ENCODE measurements around the gene CLEC3B.

CLEC3B gene

DNA sequence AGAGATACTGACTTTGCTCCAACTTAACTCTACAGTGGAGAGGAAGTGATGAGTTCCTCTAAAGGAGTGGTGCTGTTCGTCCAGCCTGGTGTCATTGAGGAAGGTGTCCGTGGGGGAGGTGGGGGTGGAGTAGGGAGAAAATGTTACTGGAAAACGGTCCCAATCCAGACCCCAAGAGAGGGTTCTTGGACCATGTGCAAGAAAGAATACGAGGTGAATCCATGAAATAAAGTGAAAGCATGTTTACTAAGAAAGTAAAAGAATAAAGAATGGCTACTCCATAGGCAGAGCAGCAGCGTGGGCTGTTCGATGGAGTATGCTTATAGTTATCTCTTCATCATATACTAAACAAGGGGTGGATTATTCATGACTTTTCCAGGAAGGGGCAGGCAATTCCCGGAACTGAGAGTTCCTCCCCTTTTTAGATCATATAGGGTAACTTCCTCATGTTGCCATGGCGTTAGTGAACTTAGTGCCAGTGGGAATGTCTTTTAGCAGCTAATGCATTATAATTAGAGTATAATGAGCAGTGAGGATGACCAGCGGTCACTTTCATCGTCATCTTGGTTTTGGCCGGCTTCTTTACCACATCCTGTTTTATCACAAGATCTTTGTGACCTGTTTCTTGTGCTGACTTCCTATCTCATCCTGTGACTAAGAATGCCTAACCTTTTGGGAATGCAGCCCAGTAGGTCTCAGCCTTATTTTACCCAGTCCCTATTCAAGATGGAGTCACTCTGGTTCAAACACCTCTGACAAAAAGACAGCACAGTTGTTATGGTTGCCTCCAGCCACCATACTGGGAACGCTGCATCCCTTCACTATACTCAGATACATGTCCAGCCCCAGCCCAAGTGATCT is 38.6 kb downstream of the CLEC3B start:
- no peak overlapping the region for H3K4me3 Mint-ChIP-seq
- no peak for TF ChIP-seq CTCF (IDR thresholded peaks at IDR 0.05)
- no peaks in the 10 kb centered on the region for H3K9me3 Mint-ChIP-seq
- no peaks in the 10 kb centered on the region for H3K4me1 Mint-ChIP-seq
- peaks cover 3% of the 10 kb centered on the region for H3K27me3 Mint-ChIP-seq (ENCODE audit: low read depth, poor library complexity)
- no peak for DNase-seq
- no peaks in the 10 kb centered on the region for H3K36me3 Mint-ChIP-seq (ENCODE audit: low read depth)
- no peak overlapping the region for H3K27ac Mint-ChIP-seq

- no peaks in the 10 kb centered on the region for H3K4me1 Mint-ChIP-seq
- H3K27ac Mint-ChIP-seq, result no peak overlapping the region
- no peaks in the 10 kb centered on the region for H3K36me3 Mint-ChIP-seq (ENCODE audit: low read depth)
- TF ChIP-seq CTCF (IDR thresholded peaks at IDR 0.05), result no peak
- no peak overlapping the region for H3K4me3 Mint-ChIP-seq
- peaks cover 3% of the 10 kb centered on the region for H3K27me3 Mint-ChIP-seq (ENCODE audit: low read depth, poor library complexity)
- no peaks in the 10 kb centered on the region for H3K9me3 Mint-ChIP-seq
- DNase-seq, result no peak
Observed at GRCh38 chr3:45065373-45065720, 39.2 kb downstream of the CLEC3B start.

GRCh38 chr3:45066109-45066801 is 40.2 kb downstream of the CLEC3B start:
- no peak for TF ChIP-seq CTCF (IDR thresholded peaks at IDR 0.05)
- no peak for DNase-seq
- Mint-ChIP-seq H3K36me3 (ENCODE audit: low read depth) (no peaks in the 10 kb centered on the region), H3K27me3 (ENCODE audit: low read depth, poor library complexity) (peaks cover 3% of the 10 kb centered on the region), H3K4me3 (no peak overlapping the region), H3K4me1 (no peaks in the 10 kb centered on the region), H3K27ac (no peak overlapping the region), H3K9me3 (no peaks in the 10 kb centered on the region)

GRCh38 chr3:45067486-45067885 is 41.4 kb downstream of the CLEC3B start:
- TF ChIP-seq CTCF (IDR thresholded peaks at IDR 0.05), result no peak
- no peaks in the 10 kb centered on the region for H3K36me3 Mint-ChIP-seq (ENCODE audit: low read depth)
- no peak for DNase-seq
- peaks cover 3% of the 10 kb centered on the region for H3K27me3 Mint-ChIP-seq (ENCODE audit: low read depth, poor library complexity)
- H3K9me3 Mint-ChIP-seq, result no peaks in the 10 kb centered on the region
- no peak overlapping the region for H3K4me3 Mint-ChIP-seq
- H3K27ac Mint-ChIP-seq, result no peak overlapping the region
- no peaks in the 10 kb centered on the region for H3K4me1 Mint-ChIP-seq

DNA sequence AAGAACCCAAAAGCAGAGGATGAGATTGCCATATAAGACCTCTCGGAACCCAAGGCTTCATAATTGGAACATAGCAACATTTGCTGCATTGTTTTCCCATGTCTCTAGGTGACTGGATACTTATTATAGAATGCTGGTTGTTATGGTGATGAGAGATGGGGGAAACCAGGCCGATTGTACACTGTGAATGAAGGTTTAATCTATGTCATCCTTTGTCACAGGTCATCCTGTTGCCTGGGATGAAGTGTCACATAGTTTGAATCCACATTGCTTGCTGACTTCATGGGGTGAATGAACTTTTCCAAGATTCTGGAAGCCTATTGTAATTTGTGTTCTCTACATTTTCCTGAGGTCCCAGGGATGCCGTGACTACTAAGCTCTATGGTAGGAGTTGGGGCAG is 41.8 kb downstream of the CLEC3B start:
- DNase-seq, result no peak
- H3K27me3 Mint-ChIP-seq (ENCODE audit: low read depth, poor library complexity), result peaks cover 3% of the 10 kb centered on the region
- H3K4me3 Mint-ChIP-seq, result no peak overlapping the region
- H3K9me3 Mint-ChIP-seq, result no peaks in the 10 kb centered on the region
- H3K36me3 Mint-ChIP-seq (ENCODE audit: low read depth), result no peaks in the 10 kb centered on the region
- no peak for TF ChIP-seq CTCF (IDR thresholded peaks at IDR 0.05)
- no peaks in the 10 kb centered on the region for H3K4me1 Mint-ChIP-seq
- H3K27ac Mint-ChIP-seq, result no peak overlapping the region

All from nephron progenitor cell (in vitro differentiated cells).